HG02840 (cell line): Measurements from ENCODE around the gene NSRP1.
A peak's percentile ranks its signal among the peaks of the same experiment; 100 is the strongest.
"Not testable (repeated sequence)": the region's sequence is repeated elsewhere in the genome, so short reads cannot be mapped to it uniquely, and the experiment has no call there.

Source experiments
- ATAC-seq: cut with Tn5 transposase; IDR thresholded peaks from one replicate; pipeline ENCODE4 v1.9.1; 2021; ENCODE audit warnings: mild to moderate bottlenecking, moderate library complexity, moderate number of reproducible peaks; ENCODE audit not compliant: unreplicated experiment, low FRiP score

The NSRP1 gene, protein sequence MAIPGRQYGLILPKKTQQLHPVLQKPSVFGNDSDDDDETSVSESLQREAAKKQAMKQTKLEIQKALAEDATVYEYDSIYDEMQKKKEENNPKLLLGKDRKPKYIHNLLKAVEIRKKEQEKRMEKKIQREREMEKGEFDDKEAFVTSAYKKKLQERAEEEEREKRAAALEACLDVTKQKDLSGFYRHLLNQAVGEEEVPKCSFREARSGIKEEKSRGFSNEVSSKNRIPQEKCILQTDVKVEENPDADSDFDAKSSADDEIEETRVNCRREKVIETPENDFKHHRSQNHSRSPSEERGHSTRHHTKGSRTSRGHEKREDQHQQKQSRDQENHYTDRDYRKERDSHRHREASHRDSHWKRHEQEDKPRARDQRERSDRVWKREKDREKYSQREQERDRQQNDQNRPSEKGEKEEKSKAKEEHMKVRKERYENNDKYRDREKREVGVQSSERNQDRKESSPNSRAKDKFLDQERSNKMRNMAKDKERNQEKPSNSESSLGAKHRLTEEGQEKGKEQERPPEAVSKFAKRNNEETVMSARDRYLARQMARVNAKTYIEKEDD

GRCh38 chr17:30116661-30117551 is at the start of gene NSRP1:
Gene NSRP1, plus strand, starts transcription at chr17:30116816. Its CDS starts 28 bp downstream, at chr17:30116844.
- ATAC-seq = peak; percentile 76

GRCh38 chr17:30068465-30068864 is 48.2 kb upstream of the NSRP1 start:
- ATAC-seq = no peak

- no peak for ATAC-seq
These were observed 42.4 kb upstream of the NSRP1 start for GRCh38 chr17:30074254-30074653.

DNA sequence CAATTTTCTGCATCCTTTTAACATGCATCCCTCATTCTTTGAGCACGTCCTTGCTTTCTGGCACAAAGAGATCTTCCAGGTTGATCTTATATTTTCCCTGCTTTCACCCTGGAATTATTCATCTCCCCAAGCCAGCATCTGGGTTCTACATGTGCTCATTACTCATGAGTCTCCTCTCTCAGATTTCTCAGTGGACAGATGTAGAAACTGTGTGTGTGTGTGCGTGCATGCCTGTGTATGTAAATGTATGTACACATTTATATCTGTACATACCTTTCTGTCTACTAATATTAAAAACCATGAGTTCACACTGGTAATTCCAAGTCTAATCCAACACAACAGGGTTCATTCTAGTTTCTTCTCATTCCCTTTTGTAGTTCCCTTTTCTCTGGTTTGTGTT is 41.9 kb upstream of the NSRP1 start:
- ATAC-seq = no peak

- no peak for ATAC-seq
These were observed 33.8 kb upstream of the NSRP1 start for GRCh38 chr17:30082773-30083172.

DNA sequence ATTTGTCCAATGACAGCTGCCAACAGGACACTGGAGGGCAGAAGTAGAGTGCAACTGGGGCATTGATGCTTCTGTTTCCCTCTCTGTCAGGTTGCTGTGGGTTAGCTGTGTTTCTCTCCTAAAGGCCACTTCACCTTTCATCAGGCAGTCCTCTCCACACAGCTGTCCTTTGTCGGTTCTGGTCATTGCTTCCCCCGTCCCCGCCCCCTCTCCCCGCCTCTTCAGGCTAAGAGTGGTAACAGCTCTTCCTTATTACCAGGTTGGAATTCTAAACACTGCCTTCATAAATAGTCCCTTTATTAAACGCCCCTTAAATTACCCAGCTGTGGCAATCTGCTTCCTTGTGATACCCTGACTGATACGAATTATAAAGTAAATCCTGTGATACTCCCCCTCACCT is 31.8 kb upstream of the NSRP1 start:
- no peak for ATAC-seq

- no peak for ATAC-seq
These were observed 29.7 kb upstream of the NSRP1 start for GRCh38 chr17:30086896-30087295.

DNA sequence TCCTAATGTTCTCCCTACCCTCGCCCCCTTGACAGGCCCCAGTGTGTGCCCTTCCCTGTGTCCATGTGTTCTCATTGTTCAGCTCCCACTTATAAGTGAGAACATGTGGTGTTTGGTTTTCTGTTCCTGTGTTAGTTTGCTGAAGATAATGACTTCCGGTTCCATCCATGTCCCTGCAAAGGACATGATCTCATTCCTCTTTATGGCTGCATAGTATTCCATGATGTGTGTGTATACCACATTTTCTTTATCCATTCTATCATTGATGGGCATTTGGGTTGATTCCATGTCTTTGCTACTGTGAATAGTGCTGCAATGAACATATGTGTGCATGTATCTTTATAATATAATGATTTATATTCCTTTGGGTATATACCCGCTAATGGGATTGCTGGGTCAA is 29.2 kb upstream of the NSRP1 start:
- not testable (repeated sequence) for ATAC-seq

DNA sequence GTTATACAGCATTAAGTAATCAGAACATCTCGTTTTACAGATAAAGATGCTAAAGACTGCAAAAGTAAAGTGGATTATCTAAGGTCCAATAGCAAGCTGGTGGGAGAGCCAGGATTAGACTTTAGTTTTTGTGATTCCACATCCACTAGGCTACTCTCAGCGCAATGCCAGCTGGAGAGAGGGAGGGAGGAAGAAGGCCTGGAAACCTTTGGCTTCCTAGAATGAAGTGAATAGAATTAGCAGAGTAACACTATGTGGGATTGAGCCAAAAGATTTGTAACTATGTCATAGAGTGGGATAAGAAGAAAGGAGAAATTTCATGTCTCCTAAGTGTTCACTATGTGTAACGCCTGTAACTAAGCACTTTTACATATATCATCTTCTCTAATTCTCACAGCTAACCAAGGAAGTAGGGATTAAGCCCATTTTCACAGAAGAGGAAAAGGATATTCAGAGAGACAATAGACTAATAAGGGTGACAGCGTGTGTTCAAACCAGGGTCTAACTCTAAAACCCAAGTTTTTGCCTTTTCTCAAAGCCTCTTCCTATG is 25.4 kb upstream of the NSRP1 start:
- no peak for ATAC-seq

DNA sequence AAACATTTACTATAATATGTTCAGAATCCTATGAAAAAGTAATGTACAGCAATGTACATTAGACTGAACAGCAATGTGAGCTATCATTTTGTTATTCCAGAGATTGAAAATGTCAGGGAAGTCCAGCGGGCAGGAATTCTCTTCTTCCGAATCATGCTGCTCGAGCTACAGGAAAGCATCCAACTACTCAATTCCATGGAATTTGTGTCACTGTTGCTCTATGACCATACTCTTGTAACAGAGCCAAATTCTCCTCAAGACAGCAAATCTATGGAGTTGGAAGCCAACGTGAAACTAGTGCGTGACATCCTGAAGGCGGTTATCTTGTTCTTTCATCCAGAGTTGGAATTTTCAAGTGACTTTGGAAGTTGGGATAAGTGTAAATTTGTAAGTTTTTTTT is 24.8 kb upstream of the NSRP1 start:
- no peak for ATAC-seq

DNA sequence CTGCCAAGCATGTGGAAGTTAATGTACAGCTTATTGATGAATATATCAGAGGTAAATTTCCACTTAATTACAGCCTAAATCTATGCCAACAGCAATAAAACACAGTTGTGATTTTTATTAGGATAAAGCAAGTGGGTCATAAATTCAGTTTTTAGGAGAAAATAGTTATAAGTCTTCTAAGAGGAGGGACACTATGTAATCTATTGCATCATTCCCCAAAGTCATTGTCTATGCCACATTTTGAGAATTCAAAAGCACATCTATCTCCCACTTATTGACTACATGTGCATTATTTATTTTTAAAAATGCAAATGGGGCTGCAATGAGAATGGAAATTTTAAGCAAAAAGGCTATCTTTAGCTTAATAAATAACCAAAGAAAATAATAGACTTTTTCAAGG is 23.7 kb upstream of the NSRP1 start:
- ATAC-seq = no peak

- no peak for ATAC-seq
These were observed 23.0 kb upstream of the NSRP1 start for GRCh38 chr17:30093463-30094147.

DNA sequence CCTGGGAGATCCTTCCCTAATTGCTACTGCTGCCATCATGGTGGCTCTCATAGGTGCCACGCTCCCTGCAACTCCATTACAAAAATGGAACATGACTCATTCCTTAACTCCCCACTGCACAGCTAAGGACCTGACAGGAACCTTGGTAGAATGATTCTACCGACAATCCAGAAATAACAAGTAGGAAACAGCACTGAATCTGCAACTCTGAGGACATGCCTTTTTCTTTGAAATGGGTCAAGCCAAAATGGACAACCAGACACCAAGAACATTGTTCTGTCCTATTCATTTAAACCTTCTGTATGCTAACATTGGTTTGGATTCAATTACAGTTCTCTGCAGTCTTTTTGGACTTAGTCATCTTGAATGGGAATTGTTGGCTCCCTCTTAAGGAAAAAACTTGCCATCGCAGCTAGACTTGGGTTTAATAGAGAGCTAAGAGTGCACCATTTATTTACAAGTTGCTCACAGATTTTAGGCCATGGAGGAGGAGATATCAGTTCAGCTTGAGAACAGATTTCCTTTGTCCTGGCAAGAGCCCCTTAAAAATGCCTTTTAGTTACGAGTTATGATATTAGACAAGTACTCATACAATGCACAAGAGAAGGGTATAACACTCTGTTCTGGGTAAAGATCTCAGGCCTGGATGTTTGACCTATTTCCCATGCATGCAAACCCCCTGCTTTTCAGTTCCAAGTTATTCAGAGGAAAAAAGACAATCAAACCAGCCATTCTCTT is 20.9 kb upstream of the NSRP1 start:
- ATAC-seq = no peak

GRCh38 chr17:30101686-30102390 is 14.8 kb upstream of the NSRP1 start:
- ATAC-seq = no peak

DNA sequence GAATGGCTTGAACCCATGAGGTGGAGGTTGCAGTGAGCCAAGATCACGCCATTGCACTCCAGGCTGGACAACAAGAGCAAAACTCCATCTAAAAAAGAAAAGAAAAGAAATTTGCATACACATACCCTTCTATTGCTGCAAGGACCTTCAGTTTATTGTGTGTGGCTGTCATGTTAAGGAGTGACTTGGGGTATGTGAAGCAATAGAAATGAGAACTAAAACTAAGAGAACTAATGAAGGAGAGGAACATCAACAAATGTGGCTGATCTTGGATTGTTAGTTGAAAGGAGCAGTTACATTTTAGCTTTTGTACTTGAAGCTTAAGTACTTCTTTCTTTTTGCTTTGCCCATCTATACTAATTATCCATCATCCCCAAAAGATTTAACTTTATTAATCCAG is 12.7 kb upstream of the NSRP1 start:
- ATAC-seq = no peak

GRCh38 chr17:30104575-30105339 is 11.9 kb upstream of the NSRP1 start:
- ATAC-seq = peak; percentile 67

- ATAC-seq = no peak
These were observed 3.8 kb upstream of the NSRP1 start for GRCh38 chr17:30112794-30113193.

GRCh38 chr17:30113213-30113612 is 3.4 kb upstream of the NSRP1 start:
- no peak for ATAC-seq

DNA sequence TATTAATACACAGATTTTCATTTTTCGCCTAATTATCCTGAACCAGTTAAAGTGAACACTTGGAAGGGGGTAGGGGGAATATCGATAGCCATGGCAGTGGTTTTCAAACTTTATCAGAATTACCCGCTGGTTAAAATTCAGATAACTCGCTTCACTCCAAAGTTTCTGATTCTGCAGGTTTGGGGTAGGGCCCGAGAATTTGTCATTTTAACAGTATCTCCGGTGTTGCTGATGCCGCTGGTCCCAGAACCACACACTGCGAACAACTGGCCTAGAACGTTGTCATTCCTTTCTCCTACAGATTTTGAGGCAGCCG is 313 bp upstream of the NSRP1 start:
- no peak for ATAC-seq
